HUES48 (cell line): ENCODE results near the gene ZFAND4.
"Not testable (repeated sequence)": the region's sequence is repeated elsewhere in the genome, so short reads cannot be mapped to it uniquely, and the experiment has no call there.

ENCODE experiments used
- H3K27ac ChIP-seq: one replicate; pipeline ENCODE4 v1.7.0; 2013; ENCODE audit warnings: low read depth, low read length, inconsistent platforms
- H3K27me3 ChIP-seq: 2 replicates; pipeline ENCODE4 v1.6.1; 2013; ENCODE audit warnings: mild to moderate bottlenecking, low read length; ENCODE audit not compliant: control insufficient read depth, insufficient read depth
- H3K36me3 ChIP-seq: 2 replicates; pipeline ENCODE4 v1.6.1; 2013; ENCODE audit warnings: low read length; ENCODE audit not compliant: control insufficient read depth, insufficient read depth
- H3K4me1 ChIP-seq: 2 replicates; pipeline ENCODE4 v1.6.1; 2013; ENCODE audit warnings: mild to moderate bottlenecking, low read length; ENCODE audit not compliant: control insufficient read depth, insufficient read depth
- H3K4me3 ChIP-seq: 2 replicates; pipeline ENCODE4 v1.5.1; 2013; ENCODE audit warnings: mild to moderate bottlenecking, low read depth, low read length
- H3K9ac ChIP-seq: 2 replicates; pipeline ENCODE4 v1.6.1; 2013; ENCODE audit warnings: mild to moderate bottlenecking, low read depth, low read length, moderate library complexity
- H3K9me3 ChIP-seq: 2 replicates; pipeline ENCODE4 v1.6.1; 2013; ENCODE audit warnings: low read length; ENCODE audit not compliant: control insufficient read depth, insufficient read depth

Gene ZFAND4

GRCh38 chr10:45660876-45661411 lies 11.6 kb downstream of the ZFAND4 start:
- Histone ChIP-seq H3K27ac (peak overlapping the region; percentile 32), H3K27me3 (no peaks in the 10 kb centered on the region), H3K36me3 (no peaks in the 10 kb centered on the region), H3K4me1 (peaks cover 3% of the 10 kb centered on the region; the same call in 1 of the 2 replicates), H3K9ac (no peak overlapping the region), H3K9me3 (no peaks in the 10 kb centered on the region), H3K4me3 (no peak overlapping the region)

GRCh38 chr10:45657033-45657926 lies 15.3 kb downstream of the ZFAND4 start:
- Histone ChIP-seq H3K36me3 (no peaks in the 10 kb centered on the region), H3K27me3 (no peaks in the 10 kb centered on the region), H3K27ac (no peak overlapping the region), H3K4me3 (no peak overlapping the region), H3K9me3 (no peaks in the 10 kb centered on the region), H3K9ac (no peak overlapping the region), H3K4me1 (peaks cover 6% of the 10 kb centered on the region; the same call in 1 of the 2 replicates)

GRCh38 chr10:45655219-45655618 lies 17.4 kb downstream of the ZFAND4 start:
- Histone ChIP-seq H3K9ac (no peak overlapping the region), H3K36me3 (0 out of 2 replicates have a peak, but pooled peaks cover 4% of the 10 kb centered on the region), H3K4me3 (no peak overlapping the region), H3K4me1 (peaks cover 2% of the 10 kb centered on the region; the same call in 1 of the 2 replicates), H3K27me3 (no peaks in the 10 kb centered on the region), H3K9me3 (no peaks in the 10 kb centered on the region), H3K27ac (no peak overlapping the region)

GRCh38 chr10:45654753-45655141 lies 17.8 kb downstream of the ZFAND4 start:
- H3K36me3 ChIP-seq, H3K27me3 ChIP-seq, H3K27ac ChIP-seq, H3K9me3 ChIP-seq, H3K4me3 ChIP-seq, H3K9ac ChIP-seq, H3K4me1 ChIP-seq: not testable (repeated sequence)

GRCh38 chr10:45653454-45653853 lies 19.1 kb downstream of the ZFAND4 start:
- H3K27me3 ChIP-seq = no peaks in the 10 kb centered on the region
- no peak overlapping the region for H3K9ac ChIP-seq
- peaks cover 7% of the 10 kb centered on the region for H3K36me3 ChIP-seq
- H3K4me1 ChIP-seq = peaks cover 2% of the 10 kb centered on the region; the same call in 1 of the 2 replicates
- H3K4me3 ChIP-seq = no peak overlapping the region
- H3K9me3 ChIP-seq = no peaks in the 10 kb centered on the region
- no peak overlapping the region for H3K27ac ChIP-seq

GRCh38 chr10:45652511-45652910 lies 20.1 kb downstream of the ZFAND4 start:
- H3K27ac ChIP-seq = no peak overlapping the region
- peaks cover 16% of the 10 kb centered on the region for H3K36me3 ChIP-seq

GRCh38 chr10:45649296-45649695 lies 23.3 kb downstream of the ZFAND4 start:
- H3K27ac ChIP-seq = no peak overlapping the region

More at GRCh38 chr10:45652511-45652910, 20.1 kb downstream of the ZFAND4 start:
- Histone ChIP-seq H3K27me3 (no peaks in the 10 kb centered on the region), H3K4me3 (no peak overlapping the region), H3K4me1 (peaks cover 2% of the 10 kb centered on the region; the same call in 1 of the 2 replicates), H3K9ac (no peak overlapping the region), H3K9me3 (no peaks in the 10 kb centered on the region)

GRCh38 chr10:45647118-45647517 lies 25.5 kb downstream of the ZFAND4 start:
- Histone ChIP-seq H3K9ac (no peak overlapping the region), H3K36me3 (peaks cover 31% of the 10 kb centered on the region), H3K27me3 (no peaks in the 10 kb centered on the region), H3K9me3 (no peaks in the 10 kb centered on the region), H3K4me3 (no peak overlapping the region), H3K27ac (no peak overlapping the region), H3K4me1 (no peaks in the 10 kb centered on the region; the same call in 1 of the 2 replicates)

More at GRCh38 chr10:45649296-45649695, 23.3 kb downstream of the ZFAND4 start:
- Histone ChIP-seq H3K36me3 (peaks cover 27% of the 10 kb centered on the region), H3K9me3 (no peaks in the 10 kb centered on the region), H3K4me1 (peaks cover 2% of the 10 kb centered on the region; the same call in 1 of the 2 replicates), H3K27me3 (no peaks in the 10 kb centered on the region), H3K9ac (no peak overlapping the region), H3K4me3 (no peak overlapping the region)

- no peaks in the 10 kb centered on the region for H3K9me3 ChIP-seq
- no peaks in the 10 kb centered on the region; the same call in 1 of the 2 replicates for H3K4me1 ChIP-seq
- peaks cover 26% of the 10 kb centered on the region for H3K36me3 ChIP-seq
- no peak overlapping the region for H3K9ac ChIP-seq
- H3K4me3 ChIP-seq = no peak overlapping the region
- no peaks in the 10 kb centered on the region for H3K27me3 ChIP-seq
- no peak overlapping the region for H3K27ac ChIP-seq
Measured at GRCh38 chr10:45646384-45647050, 26.1 kb downstream of the ZFAND4 start.

- Histone ChIP-seq H3K4me3 (no peak overlapping the region), H3K9ac (no peak overlapping the region), H3K36me3 (peaks cover 33% of the 10 kb centered on the region), H3K4me1 (no peaks in the 10 kb centered on the region; the same call in 1 of the 2 replicates), H3K27ac (no peak overlapping the region), H3K27me3 (no peaks in the 10 kb centered on the region), H3K9me3 (no peaks in the 10 kb centered on the region)
Measured at GRCh38 chr10:45644527-45644926, 28.0 kb downstream of the ZFAND4 start.
